Bronchial epithelial cell (primary cell): Measurements from ENCODE around the gene DAGLB. TPM values are rescaled to one million over a fixed set of nuclear protein-coding genes. Genes with fewer than 3 reads are reported as not detected.
A peak's percentile ranks its signal among the peaks of the same experiment; 100 is the strongest.

Experiments
- DNase-seq: peaks from one replicate; pipeline ENCODE4 v3.0.0-alpha.2; 2010; ENCODE audit warnings: low read depth
- FAIRE-seq: peaks from 2 replicates; lab custom pipeline; 2011; peaks lifted over from hg19 to GRCh38; lab: Jason Lieb, UNC
- H3K27me3 ChIP-seq: 2 replicates; pipeline ENCODE4 v1.5.1; 2011; ENCODE audit warnings: low read length; ENCODE audit not compliant: control insufficient read depth, insufficient read depth
- H3K36me3 ChIP-seq: 2 replicates; pipeline ENCODE4 v1.5.1; 2011; ENCODE audit warnings: low read length; ENCODE audit not compliant: control insufficient read depth, insufficient read depth
- H3K4me3 ChIP-seq: 2 replicates; pipeline ENCODE4 v1.5.1; 2011; ENCODE audit warnings: mild to moderate bottlenecking, low read depth, low read length, control low read depth
- CTCF ChIP-seq: IDR thresholded peaks from 2 replicates; pipeline ENCODE4 v1.5.1; 2011; ENCODE audit warnings: mild to moderate bottlenecking, moderate library complexity, low read length, control low read depth, inconsistent platforms; ENCODE audit not compliant: insufficient read depth, severe bottlenecking
- total RNA-seq: library from RNA; depleted of rRNA; stranded (reverse); fragments of >200 nt; gene quantifications from 2 replicates; pipeline ENCODE4 v1.2.1, GENCODE V29; 2014

Gene DAGLB
- total RNA-seq, 1 donor from 2014 or later = 27.1 TPM

GRCh38 chr7:6387734-6388294, 59.9 kb downstream of the DAGLB start:
- Histone ChIP-seq H3K27me3 (no peaks in the 10 kb centered on the region), H3K36me3 (peaks cover 7% of the 10 kb centered on the region), H3K4me3 (no peak overlapping the region)
- no peak for FAIRE-seq
- DNase-seq = no peak
- no peak for TF ChIP-seq CTCF

- DNase-seq = no peak
- H3K36me3 ChIP-seq = peaks cover 6% of the 10 kb centered on the region
- TF ChIP-seq CTCF = no peak
Observed at GRCh38 chr7:6386779-6387178, 61.0 kb downstream of the DAGLB start.

GRCh38 chr7:6385909-6386560, 61.7 kb downstream of the DAGLB start:
- no peak for FAIRE-seq
- no peak for TF ChIP-seq CTCF
- peaks cover 6% of the 10 kb centered on the region for H3K36me3 ChIP-seq
- DNase-seq = no peak
- H3K4me3 ChIP-seq = no peak overlapping the region
- H3K27me3 ChIP-seq = no peaks in the 10 kb centered on the region

More at GRCh38 chr7:6386779-6387178, 61.0 kb downstream of the DAGLB start:
- Histone ChIP-seq H3K27me3 (no peaks in the 10 kb centered on the region), H3K4me3 (no peak overlapping the region)
- no peak for FAIRE-seq

- TF ChIP-seq CTCF = no peak
- Histone ChIP-seq H3K4me3 (no peak overlapping the region), H3K36me3 (peaks cover 6% of the 10 kb centered on the region), H3K27me3 (no peaks in the 10 kb centered on the region)
- FAIRE-seq (no peak), DNase-seq (peak; percentile 99)
Observed at GRCh38 chr7:6385110-6385781, 62.5 kb downstream of the DAGLB start.

- Histone ChIP-seq H3K4me3 (no peak overlapping the region), H3K27me3 (no peaks in the 10 kb centered on the region), H3K36me3 (peaks cover 7% of the 10 kb centered on the region)
- FAIRE-seq (no peak), DNase-seq (no peak)
- no peak for TF ChIP-seq CTCF
Observed at GRCh38 chr7:6384327-6384726, 63.4 kb downstream of the DAGLB start.
